ENCODE measurements around the gene PRRC2A. TPM values are rescaled to one million over a fixed set of nuclear protein-coding genes. Genes with fewer than 3 reads are reported as not detected.

Gene PRRC2A
- polyA plus RNA-seq, 1 donor from 2014 or later = 39.9 TPM

DNA sequence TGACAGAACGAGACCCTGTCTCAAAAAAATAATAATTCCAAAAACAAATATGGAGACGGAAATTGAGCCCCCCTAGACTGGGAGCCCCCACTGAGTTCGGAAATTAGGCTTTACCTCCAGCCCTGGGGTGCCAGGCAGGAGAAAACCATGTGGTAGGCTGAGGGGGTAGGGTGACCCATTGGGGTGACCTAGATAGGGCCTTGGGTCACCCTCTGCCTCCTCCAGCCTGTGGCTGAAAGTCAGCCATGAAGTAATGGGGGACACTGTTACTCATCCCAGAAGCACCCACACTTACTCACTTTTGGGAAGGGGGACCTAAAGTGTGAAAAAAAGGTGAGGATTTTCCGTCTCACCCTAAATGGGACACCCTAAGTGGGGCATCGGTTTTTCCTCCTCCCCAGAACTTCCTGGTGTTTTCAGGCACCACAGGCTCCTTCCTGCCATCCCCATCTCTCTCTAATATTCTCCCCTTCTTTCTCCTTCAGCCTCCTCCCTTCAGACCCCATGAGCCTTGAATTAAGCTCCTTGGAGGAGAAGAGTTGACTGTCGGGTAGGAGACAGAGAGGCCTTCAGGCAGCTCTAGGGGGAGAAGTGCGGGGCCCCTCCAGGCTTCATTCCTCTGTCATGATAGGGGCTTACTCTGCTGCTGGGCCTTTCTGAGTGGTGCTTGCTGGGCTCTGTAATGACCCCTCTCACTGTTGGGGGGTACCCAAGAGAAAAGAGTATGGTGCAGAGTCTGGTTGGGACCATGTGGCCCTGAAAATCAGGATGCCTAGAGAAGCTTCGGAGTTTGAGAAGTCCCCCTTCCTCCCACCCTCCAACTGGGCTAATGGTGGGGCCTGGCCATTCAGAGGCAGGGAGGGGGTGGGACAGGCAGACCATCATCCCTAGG lies 40.7 kb upstream of the PRRC2A start:
- Histone ChIP-seq H3K4me3 (ENCODE audit: low read length) (no peak overlapping the region), H3K9me3 (ENCODE audit: low read length) (no peaks in the 10 kb centered on the region), H3K4me2 (ENCODE audit: low read length) (no peak overlapping the region), H3K36me3 (ENCODE audit: insufficient read depth, low read length) (no peaks in the 10 kb centered on the region), H3K27ac (ENCODE audit: low read length) (no peak overlapping the region), H3F3A (ENCODE audit: insufficient read depth, low read length, poor library complexity, severe bottlenecking) (no peaks in the 10 kb centered on the region), H4K20me1 (ENCODE audit: insufficient read depth) (no peaks in the 10 kb centered on the region), H3K9me2 (ENCODE audit: insufficient read depth, low read length) (no peaks in the 10 kb centered on the region), H3K9ac (ENCODE audit: low read length) (no peak overlapping the region), H3K27me3 (ENCODE audit: insufficient read depth, low read depth, low read length) (peaks cover 14% of the 10 kb centered on the region), H2AFZ (ENCODE audit: low read depth, low read length) (no peak overlapping the region), H3K79me2 (replicated peaks; ENCODE audit: insufficient read depth, low read length) (no peaks in the 10 kb centered on the region)
- TF ChIP-seq EP300 (conservative IDR thresholded peaks at IDR 0.05; ENCODE audit: poor library complexity, severe bottlenecking) (no peak), POLR2AphosphoS5 (IDR thresholded peaks at IDR 0.05) (no peak), RAD21 (conservative IDR thresholded peaks at IDR 0.05) (no peak), TAF1 (IDR thresholded peaks at IDR 0.05; ENCODE audit: low read depth) (no peak), SMC3 (conservative IDR thresholded peaks at IDR 0.05; ENCODE audit: poor library complexity) (no peak), MXI1 (conservative IDR thresholded peaks at IDR 0.05; ENCODE audit: poor library complexity, severe bottlenecking) (no peak), EZH2 (IDR thresholded peaks at IDR 0.05; ENCODE audit: borderline replicate concordance, insufficient read depth, low read length, poor library complexity, severe bottlenecking) (no peak)
- TF ChIP-seq, protein P1, sequence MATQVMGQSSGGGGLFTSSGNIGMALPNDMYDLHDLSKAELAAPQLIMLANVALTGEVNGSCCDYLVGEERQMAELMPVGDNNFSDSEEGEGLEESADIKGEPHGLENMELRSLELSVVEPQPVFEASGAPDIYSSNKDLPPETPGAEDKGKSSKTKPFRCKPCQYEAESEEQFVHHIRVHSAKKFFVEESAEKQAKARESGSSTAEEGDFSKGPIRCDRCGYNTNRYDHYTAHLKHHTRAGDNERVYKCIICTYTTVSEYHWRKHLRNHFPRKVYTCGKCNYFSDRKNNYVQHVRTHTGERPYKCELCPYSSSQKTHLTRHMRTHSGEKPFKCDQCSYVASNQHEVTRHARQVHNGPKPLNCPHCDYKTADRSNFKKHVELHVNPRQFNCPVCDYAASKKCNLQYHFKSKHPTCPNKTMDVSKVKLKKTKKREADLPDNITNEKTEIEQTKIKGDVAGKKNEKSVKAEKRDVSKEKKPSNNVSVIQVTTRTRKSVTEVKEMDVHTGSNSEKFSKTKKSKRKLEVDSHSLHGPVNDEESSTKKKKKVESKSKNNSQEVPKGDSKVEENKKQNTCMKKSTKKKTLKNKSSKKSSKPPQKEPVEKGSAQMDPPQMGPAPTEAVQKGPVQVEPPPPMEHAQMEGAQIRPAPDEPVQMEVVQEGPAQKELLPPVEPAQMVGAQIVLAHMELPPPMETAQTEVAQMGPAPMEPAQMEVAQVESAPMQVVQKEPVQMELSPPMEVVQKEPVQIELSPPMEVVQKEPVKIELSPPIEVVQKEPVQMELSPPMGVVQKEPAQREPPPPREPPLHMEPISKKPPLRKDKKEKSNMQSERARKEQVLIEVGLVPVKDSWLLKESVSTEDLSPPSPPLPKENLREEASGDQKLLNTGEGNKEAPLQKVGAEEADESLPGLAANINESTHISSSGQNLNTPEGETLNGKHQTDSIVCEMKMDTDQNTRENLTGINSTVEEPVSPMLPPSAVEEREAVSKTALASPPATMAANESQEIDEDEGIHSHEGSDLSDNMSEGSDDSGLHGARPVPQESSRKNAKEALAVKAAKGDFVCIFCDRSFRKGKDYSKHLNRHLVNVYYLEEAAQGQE (IDR thresholded peaks at IDR 0.05; ENCODE audit: borderline replicate concordance) = no peak
- TF ChIP-seq, protein P2, sequence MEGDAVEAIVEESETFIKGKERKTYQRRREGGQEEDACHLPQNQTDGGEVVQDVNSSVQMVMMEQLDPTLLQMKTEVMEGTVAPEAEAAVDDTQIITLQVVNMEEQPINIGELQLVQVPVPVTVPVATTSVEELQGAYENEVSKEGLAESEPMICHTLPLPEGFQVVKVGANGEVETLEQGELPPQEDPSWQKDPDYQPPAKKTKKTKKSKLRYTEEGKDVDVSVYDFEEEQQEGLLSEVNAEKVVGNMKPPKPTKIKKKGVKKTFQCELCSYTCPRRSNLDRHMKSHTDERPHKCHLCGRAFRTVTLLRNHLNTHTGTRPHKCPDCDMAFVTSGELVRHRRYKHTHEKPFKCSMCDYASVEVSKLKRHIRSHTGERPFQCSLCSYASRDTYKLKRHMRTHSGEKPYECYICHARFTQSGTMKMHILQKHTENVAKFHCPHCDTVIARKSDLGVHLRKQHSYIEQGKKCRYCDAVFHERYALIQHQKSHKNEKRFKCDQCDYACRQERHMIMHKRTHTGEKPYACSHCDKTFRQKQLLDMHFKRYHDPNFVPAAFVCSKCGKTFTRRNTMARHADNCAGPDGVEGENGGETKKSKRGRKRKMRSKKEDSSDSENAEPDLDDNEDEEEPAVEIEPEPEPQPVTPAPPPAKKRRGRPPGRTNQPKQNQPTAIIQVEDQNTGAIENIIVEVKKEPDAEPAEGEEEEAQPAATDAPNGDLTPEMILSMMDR (IDR thresholded peaks at IDR 0.05; ENCODE audit: poor library complexity, severe bottlenecking) = no peak

DNA sequence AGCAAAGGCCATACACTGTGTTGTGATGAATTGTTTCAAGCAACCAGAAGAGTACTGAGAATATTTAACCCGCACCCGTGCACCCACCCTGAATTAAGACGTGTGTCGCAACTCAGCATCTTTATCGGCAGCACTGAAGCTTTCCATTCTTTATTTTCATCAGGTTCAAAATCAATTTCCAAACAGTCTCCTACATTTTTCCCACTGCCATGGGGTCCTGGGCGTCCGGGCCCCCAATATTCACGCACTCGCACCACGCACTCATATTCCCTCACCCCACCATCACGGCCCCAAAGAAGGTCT lies 40.1 kb upstream of the PRRC2A start:
- Histone ChIP-seq H2AFZ (ENCODE audit: low read depth, low read length) (peak overlapping the region; percentile 54), H3K9me2 (ENCODE audit: insufficient read depth, low read length) (no peaks in the 10 kb centered on the region), H3K4me2 (ENCODE audit: low read length) (no peak overlapping the region), H3K79me2 (replicated peaks; ENCODE audit: insufficient read depth, low read length) (no peaks in the 10 kb centered on the region), H3F3A (ENCODE audit: insufficient read depth, low read length, poor library complexity, severe bottlenecking) (no peaks in the 10 kb centered on the region), H3K9ac (ENCODE audit: low read length) (peak overlapping the region; percentile 61), H3K36me3 (ENCODE audit: insufficient read depth, low read length) (no peaks in the 10 kb centered on the region), H3K27me3 (ENCODE audit: insufficient read depth, low read depth, low read length) (peaks cover 14% of the 10 kb centered on the region), H3K9me3 (ENCODE audit: low read length) (no peaks in the 10 kb centered on the region), H4K20me1 (ENCODE audit: insufficient read depth) (no peaks in the 10 kb centered on the region), H3K27ac (ENCODE audit: low read length) (no peak overlapping the region), H3K4me3 (ENCODE audit: low read length) (peak overlapping the region; percentile 67)
- TF ChIP-seq, protein P2 (IDR thresholded peaks at IDR 0.05; ENCODE audit: poor library complexity, severe bottlenecking) = no peak
- TF ChIP-seq MXI1 (conservative IDR thresholded peaks at IDR 0.05; ENCODE audit: poor library complexity, severe bottlenecking) = no peak
- TF ChIP-seq POLR2AphosphoS5 (IDR thresholded peaks at IDR 0.05) = no peak
- no peak for TF ChIP-seq EZH2 (IDR thresholded peaks at IDR 0.05; ENCODE audit: borderline replicate concordance, insufficient read depth, low read length, poor library complexity, severe bottlenecking)
- TF ChIP-seq RAD21 (conservative IDR thresholded peaks at IDR 0.05) = no peak
- TF ChIP-seq, protein P1 (IDR thresholded peaks at IDR 0.05; ENCODE audit: borderline replicate concordance) = no peak
- no peak for TF ChIP-seq TAF1 (IDR thresholded peaks at IDR 0.05; ENCODE audit: low read depth)
- TF ChIP-seq EP300 (conservative IDR thresholded peaks at IDR 0.05; ENCODE audit: poor library complexity, severe bottlenecking) = no peak

All from neural cell (in vitro differentiated cells).